Measurements from ENCODE around the gene LTB4R2. TPM values are rescaled to one million over a fixed set of nuclear protein-coding genes. Genes with fewer than 3 reads are reported as not detected.

LTB4R2 gene
- total RNA-seq, 1 experiment from 2014 or later = 12.9 TPM

GRCh38 chr14:24282736-24283135 is 27.2 kb upstream of the LTB4R2 start:
- ChIA-PET POLR2A (interaction anchor here (1.4 kb wide), 1 partner anchor 11 kb away, joined by 4 read pairs; the partner anchor contains the start of gene RABGGTA), CTCF (interaction anchor here (1.1 to 2.8 kb wide), 6 partner anchors 9 to 46 kb away, joined by 3 to 15 read pairs (median 5); partner anchors contain the start of genes CIDEB, RABGGTA and TINF2)
- TF ChIP-seq ATF2 (CRISPR knock-in tag; IDR thresholded peaks at IDR 0.05; ENCODE audit: borderline replicate concordance, low read depth) = no peak
- no peak overlapping the region for H3K4me3 Mint-ChIP-seq
- no peaks in the 10 kb centered on the region for H3K4me1 Mint-ChIP-seq
- DNase-seq (ENCODE audit: low spot score) = no peak
- H3K27me3 Mint-ChIP-seq (ENCODE audit: low read depth) = no peaks in the 10 kb centered on the region
- no peak overlapping the region for H3K27ac Mint-ChIP-seq
- no peaks in the 10 kb centered on the region for H3K9me3 Mint-ChIP-seq
- H3K36me3 Mint-ChIP-seq = no peaks in the 10 kb centered on the region
- ATAC-seq = no peak

- Mint-ChIP-seq H3K36me3 (no peaks in the 10 kb centered on the region), H3K27me3 (ENCODE audit: low read depth) (no peaks in the 10 kb centered on the region), H3K4me1 (no peaks in the 10 kb centered on the region), H3K9me3 (no peaks in the 10 kb centered on the region), H3K4me3 (no peak overlapping the region), H3K27ac (no peak overlapping the region)
- no peak for DNase-seq (ENCODE audit: low spot score)
- ATAC-seq = no peak
- CTCF ChIA-PET = interaction anchor here (1.3 to 2.8 kb wide), 5 partner anchors 8 to 42 kb away, joined by 4 to 15 read pairs (median 6); partner anchors contain the start of genes CIDEB, RABGGTA and TINF2
- TF ChIP-seq SOX15 (CRISPR knock-in tag; IDR thresholded peaks at IDR 0.05) (no peak), FOXJ3 (CRISPR knock-in tag; IDR thresholded peaks at IDR 0.05; ENCODE audit: borderline replicate concordance) (no peak)
- POLR2A ChIA-PET = no interaction called here
Measured at GRCh38 chr14:24283796-24284460, 26.0 kb upstream of the LTB4R2 start.

GRCh38 chr14:24284501-24285035 is 25.4 kb upstream of the LTB4R2 start:
- Mint-ChIP-seq H3K27ac (no peak overlapping the region; the same call in 1 of the 2 replicates), H3K27me3 (ENCODE audit: low read depth) (no peaks in the 10 kb centered on the region), H3K4me3 (no peak overlapping the region), H3K36me3 (no peaks in the 10 kb centered on the region), H3K4me1 (no peaks in the 10 kb centered on the region), H3K9me3 (no peaks in the 10 kb centered on the region)
- TF ChIP-seq ZNF121 (CRISPR knock-in tag; IDR thresholded peaks at IDR 0.05) = no peak
- no peak for TF ChIP-seq E2F1 (CRISPR knock-in tag; IDR thresholded peaks at IDR 0.05)
- no peak for TF ChIP-seq ERG (CRISPR knock-in tag; IDR thresholded peaks at IDR 0.05)
- TF ChIP-seq ZNF425 (CRISPR knock-in tag; conservative IDR thresholded peaks at IDR 0.05) = no peak
- no peak for TF ChIP-seq USF1 (CRISPR knock-in tag; IDR thresholded peaks at IDR 0.05)
- no peak for TF ChIP-seq ATF3 (CRISPR knock-in tag; conservative IDR thresholded peaks at IDR 0.05)
- no peak for TF ChIP-seq RELA (CRISPR knock-in tag; IDR thresholded peaks at IDR 0.05; ENCODE audit: borderline replicate concordance)
- no peak for TF ChIP-seq ZNF219 (CRISPR knock-in tag; IDR thresholded peaks at IDR 0.05; ENCODE audit: borderline replicate concordance)
- no peak for TF ChIP-seq MLX (CRISPR knock-in tag; IDR thresholded peaks at IDR 0.05)
- no peak for TF ChIP-seq MYBL2 (CRISPR knock-in tag; IDR thresholded peaks at IDR 0.05)
- TF ChIP-seq CREM (CRISPR knock-in tag; IDR thresholded peaks at IDR 0.05) = no peak
- no peak for TF ChIP-seq AR (CRISPR knock-in tag; IDR thresholded peaks at IDR 0.05)
- TF ChIP-seq HMGXB4 (CRISPR knock-in tag; IDR thresholded peaks at IDR 0.05) = no peak
- ChIA-PET POLR2A (no interaction called here), CTCF (interaction anchor here (1.3 to 1.8 kb wide), 3 partner anchors 9 to 14 kb away, joined by 5 to 7 read pairs (median 6); partner anchors contain the start of gene RABGGTA)
- no peak for ATAC-seq
- no peak for DNase-seq (ENCODE audit: low spot score)

All from WTC11 (cell line).